ENCODE data around the gene PMP22.

DNA sequence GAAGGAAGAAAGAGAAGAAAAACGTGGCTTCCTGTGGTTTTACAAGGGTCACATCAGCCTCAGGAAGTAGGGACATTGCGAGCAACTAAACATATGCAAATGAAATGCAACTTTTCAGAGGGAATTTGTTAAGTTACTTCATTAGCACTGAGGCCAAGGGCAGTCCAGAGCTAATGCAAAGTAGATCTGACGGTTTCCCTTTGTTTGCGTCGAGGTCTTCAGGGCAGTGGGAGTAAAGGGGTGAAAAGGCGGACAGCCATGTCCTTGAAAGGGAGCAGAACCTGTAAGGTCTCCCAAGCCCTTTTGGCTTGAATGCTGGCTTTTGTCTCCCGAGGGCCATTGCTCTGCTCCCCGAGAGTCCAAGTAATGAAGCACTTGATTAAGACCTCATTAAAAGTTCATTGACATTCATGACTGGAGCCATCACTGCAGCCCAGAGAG lies 85.0 kb downstream of the PMP22 start:
- TF ChIP-seq, protein P1, sequence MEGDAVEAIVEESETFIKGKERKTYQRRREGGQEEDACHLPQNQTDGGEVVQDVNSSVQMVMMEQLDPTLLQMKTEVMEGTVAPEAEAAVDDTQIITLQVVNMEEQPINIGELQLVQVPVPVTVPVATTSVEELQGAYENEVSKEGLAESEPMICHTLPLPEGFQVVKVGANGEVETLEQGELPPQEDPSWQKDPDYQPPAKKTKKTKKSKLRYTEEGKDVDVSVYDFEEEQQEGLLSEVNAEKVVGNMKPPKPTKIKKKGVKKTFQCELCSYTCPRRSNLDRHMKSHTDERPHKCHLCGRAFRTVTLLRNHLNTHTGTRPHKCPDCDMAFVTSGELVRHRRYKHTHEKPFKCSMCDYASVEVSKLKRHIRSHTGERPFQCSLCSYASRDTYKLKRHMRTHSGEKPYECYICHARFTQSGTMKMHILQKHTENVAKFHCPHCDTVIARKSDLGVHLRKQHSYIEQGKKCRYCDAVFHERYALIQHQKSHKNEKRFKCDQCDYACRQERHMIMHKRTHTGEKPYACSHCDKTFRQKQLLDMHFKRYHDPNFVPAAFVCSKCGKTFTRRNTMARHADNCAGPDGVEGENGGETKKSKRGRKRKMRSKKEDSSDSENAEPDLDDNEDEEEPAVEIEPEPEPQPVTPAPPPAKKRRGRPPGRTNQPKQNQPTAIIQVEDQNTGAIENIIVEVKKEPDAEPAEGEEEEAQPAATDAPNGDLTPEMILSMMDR (conservative IDR thresholded peaks at IDR 0.05), result no peak
- no peak for TF ChIP-seq EZH2 (IDR thresholded peaks at IDR 0.05; ENCODE audit: low read depth)

Data from PC-9 (cell line).